Activated T-cell treated with anti-CD3 and anti-CD28 coated beads, Interleukin-2, amount 50 U/mL, for 72 hours (primary cell): ENCODE measurements around the gene TPI1. TPM values are rescaled to one million over a fixed set of nuclear protein-coding genes. Genes with fewer than 3 reads are reported as not detected.
"Not testable (repeated sequence)": the region's sequence is repeated elsewhere in the genome, so short reads cannot be mapped to it uniquely, and the experiment has no call there.

Experiments used
- ATAC-seq, 2 donors: fragments of 150-1000 bp; cut with Tn5 transposase; replicated peaks in 1 of 2; 2 replicates each; pipeline ENCODE4 v1.10.0; 2021; ENCODE audit warnings: moderate library complexity in 2 of 2, mild to moderate bottlenecking in 1 of 2
- DNase-seq, 2 donors: peaks; one replicate each; pipeline ENCODE4 v3.0.0; 2021 to 2022; ENCODE audit warnings: mixed read lengths in 1 of 2
- H3K27ac Mint-ChIP-seq: one replicate; pipeline ENCODE4 v1.8.0; 2022; ENCODE audit warnings: mild to moderate bottlenecking, moderate library complexity, mixed read lengths
- H3K27me3 Mint-ChIP-seq: one replicate; pipeline ENCODE4 v1.8.0; 2022; ENCODE audit warnings: low read depth, mixed read lengths
- H3K36me3 Mint-ChIP-seq, 2 donors: one replicate each; pipeline ENCODE4 v1.8.0; 2022; ENCODE audit warnings: mixed read lengths in 2 of 2, mild to moderate bottlenecking in 1 of 2; ENCODE audit not compliant: insufficient read depth in 2 of 2
- H3K4me1 Mint-ChIP-seq: one replicate; pipeline ENCODE4 v1.8.0; 2022; ENCODE audit warnings: low read depth, mixed read lengths
- H3K4me3 Mint-ChIP-seq, 2 donors: one replicate each; pipeline ENCODE4 v1.8.0; 2022; ENCODE audit warnings: mild to moderate bottlenecking in 2 of 2, mixed read lengths in 2 of 2, moderate library complexity in 2 of 2
- H3K9me3 Mint-ChIP-seq, 2 donors: one replicate each; pipeline ENCODE4 v1.8.0; 2022; ENCODE audit warnings: mixed read lengths in 2 of 2
- total RNA-seq, 2 donors: library from RNA; stranded (reverse); gene quantifications; one replicate each; pipeline ENCODE4 v1.2.3, GENCODE V29; 2022

Gene TPI1
- total RNA-seq, 2 donors from 2014 or later = 504 to 562 TPM

- ATAC-seq, H3K4me3 Mint-ChIP-seq, H3K27ac Mint-ChIP-seq, H3K36me3 Mint-ChIP-seq, H3K9me3 Mint-ChIP-seq, DNase-seq, H3K27me3 Mint-ChIP-seq: not testable (repeated sequence)
- peaks cover 31% of the 10 kb centered on the region for H3K4me1 Mint-ChIP-seq
Measured at GRCh38 chr12:6888794-6889193, 21.5 kb downstream of the TPI1 start.

GRCh38 chr12:6889775-6890573 is 22.6 kb downstream of the TPI1 start:
- H3K27ac Mint-ChIP-seq = peak overlapping the region; percentile 97
- H3K4me3 Mint-ChIP-seq = peak overlapping the region; percentile 79 to 91
- H3K36me3 Mint-ChIP-seq, H3K9me3 Mint-ChIP-seq, H3K27me3 Mint-ChIP-seq, ATAC-seq, DNase-seq: not testable (repeated sequence)
- H3K4me1 Mint-ChIP-seq = peaks cover 31% of the 10 kb centered on the region

DNA sequence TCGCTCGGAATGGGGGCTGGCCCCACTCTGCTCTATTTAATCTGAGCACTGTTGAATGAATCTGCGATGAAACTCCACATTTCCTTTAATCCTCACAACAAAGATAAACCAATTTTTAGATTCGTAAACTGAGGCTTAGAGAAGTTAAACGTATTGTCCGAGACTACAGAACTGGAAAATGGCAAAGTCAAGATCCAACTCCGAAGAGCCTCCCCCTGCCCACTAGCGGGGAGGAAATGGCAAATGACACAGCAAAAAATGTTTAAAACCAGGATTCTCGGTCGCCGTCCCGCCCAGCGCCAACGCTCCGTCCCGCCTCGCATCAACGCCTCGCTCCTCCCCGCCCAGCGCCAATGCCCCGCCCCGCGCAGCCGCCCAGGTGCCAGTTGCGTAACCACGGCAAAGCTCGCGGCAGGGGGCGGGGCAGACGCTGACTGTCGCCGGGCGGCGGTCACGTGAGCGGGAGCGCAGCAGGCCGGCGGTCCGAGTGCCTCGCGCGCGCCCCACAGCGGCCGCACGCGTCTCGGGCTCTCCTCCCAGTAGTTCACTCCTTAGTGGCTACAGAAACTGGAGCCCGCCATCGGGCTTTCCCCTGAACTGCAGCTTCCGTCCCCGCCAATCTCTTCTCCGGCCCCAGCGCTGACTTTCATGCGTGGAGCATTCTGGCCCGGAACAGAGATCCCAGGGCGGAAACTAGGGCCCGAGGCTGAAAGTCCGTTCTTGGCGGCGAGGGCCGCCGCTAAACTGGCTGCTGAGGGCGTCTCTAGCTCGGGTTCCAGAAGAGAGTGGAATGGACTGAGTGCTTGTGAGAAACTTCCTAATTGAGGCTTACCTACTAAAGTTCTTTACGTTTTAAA is 23.7 kb downstream of the TPI1 start:
- DNase-seq (peak; percentile 99 to 100), ATAC-seq (peak; percentile 96)
- H3K4me3 Mint-ChIP-seq = peak overlapping the region; percentile 79 to 91
- peak overlapping the region; percentile 97 for H3K27ac Mint-ChIP-seq
- peaks cover 31% of the 10 kb centered on the region for H3K4me1 Mint-ChIP-seq
- no peaks in the 10 kb centered on the region for H3K9me3 Mint-ChIP-seq
- H3K36me3 Mint-ChIP-seq = no peaks in the 10 kb centered on the region
- H3K27me3 Mint-ChIP-seq = no peaks in the 10 kb centered on the region

DNA sequence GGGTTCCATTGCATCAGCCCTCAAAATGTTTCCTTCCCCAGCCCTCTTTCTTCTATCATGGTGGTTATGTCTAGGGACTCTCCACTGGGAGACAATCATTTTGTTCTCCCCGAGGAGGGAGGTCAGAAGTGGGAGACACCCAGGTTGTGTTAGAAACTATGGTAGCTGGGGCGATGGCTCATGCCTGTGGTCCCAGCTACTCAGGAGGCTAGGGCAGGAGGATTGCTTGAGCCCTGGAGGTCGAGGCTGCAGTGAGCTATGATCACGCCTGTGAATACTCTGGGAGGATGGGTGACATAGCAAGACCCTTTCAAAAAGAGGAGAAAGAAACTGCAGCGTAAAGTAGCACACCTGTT is 24.3 kb downstream of the TPI1 start:
- peak overlapping the region; percentile 93 for H3K27ac Mint-ChIP-seq
- DNase-seq (no peak), ATAC-seq (peak; percentile 3 to 10)
- no peaks in the 10 kb centered on the region for H3K36me3 Mint-ChIP-seq
- H3K9me3 Mint-ChIP-seq = no peaks in the 10 kb centered on the region
- peaks cover 31% of the 10 kb centered on the region for H3K4me1 Mint-ChIP-seq
- H3K4me3 Mint-ChIP-seq = peak overlapping the region; percentile 79 to 91
- no peaks in the 10 kb centered on the region for H3K27me3 Mint-ChIP-seq

- not testable (repeated sequence) for ATAC-seq, H3K27me3 Mint-ChIP-seq, DNase-seq, H3K9me3 Mint-ChIP-seq, H3K36me3 Mint-ChIP-seq
- Mint-ChIP-seq H3K4me3 (peak overlapping the region; percentile 79 to 91), H3K4me1 (peaks cover 31% of the 10 kb centered on the region), H3K27ac (peak overlapping the region; percentile 69)
Measured at GRCh38 chr12:6892683-6893082, 25.4 kb downstream of the TPI1 start.

DNA sequence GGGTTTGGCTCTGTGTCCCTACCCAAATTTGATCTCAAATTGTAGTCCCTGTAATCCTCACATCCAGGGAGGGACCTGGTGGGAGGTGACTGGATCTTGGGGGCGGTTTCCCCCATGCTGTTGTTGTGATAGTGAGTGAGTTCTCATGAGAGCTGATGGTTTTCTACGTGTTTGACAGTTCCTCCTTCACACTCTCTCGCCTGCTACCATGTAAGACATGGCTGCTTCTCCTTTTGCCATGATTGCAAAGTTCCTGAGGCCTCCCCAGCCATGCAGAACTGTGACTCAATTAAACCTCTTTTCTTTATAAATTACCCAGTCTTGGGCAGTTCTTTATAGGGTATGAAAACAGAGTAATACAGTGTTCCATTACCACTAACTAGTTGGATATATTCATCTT is 27.0 kb downstream of the TPI1 start:
- Mint-ChIP-seq H3K9me3 (no peaks in the 10 kb centered on the region), H3K4me1 (peaks cover 32% of the 10 kb centered on the region), H3K27ac (no peak overlapping the region), H3K36me3 (no peaks in the 10 kb centered on the region), H3K27me3 (no peaks in the 10 kb centered on the region), H3K4me3 (no peak overlapping the region)
- DNase-seq = no peak
- no peak for ATAC-seq

GRCh38 chr12:6896846-6897435 is 29.6 kb downstream of the TPI1 start:
- H3K27ac Mint-ChIP-seq = no peak overlapping the region
- no peak for ATAC-seq
- no peaks in the 10 kb centered on the region for H3K36me3 Mint-ChIP-seq
- no peaks in the 10 kb centered on the region for H3K9me3 Mint-ChIP-seq
- no peak overlapping the region for H3K4me3 Mint-ChIP-seq
- peaks cover 22% of the 10 kb centered on the region for H3K4me1 Mint-ChIP-seq
- no peak for DNase-seq
- no peaks in the 10 kb centered on the region for H3K27me3 Mint-ChIP-seq

- ATAC-seq (no peak), DNase-seq (no peak)
- H3K27ac Mint-ChIP-seq = no peak overlapping the region
- no peaks in the 10 kb centered on the region for H3K9me3 Mint-ChIP-seq
- peaks cover 14% of the 10 kb centered on the region for H3K4me1 Mint-ChIP-seq
- no peak overlapping the region for H3K4me3 Mint-ChIP-seq
- no peaks in the 10 kb centered on the region for H3K36me3 Mint-ChIP-seq
- H3K27me3 Mint-ChIP-seq = no peaks in the 10 kb centered on the region
Measured at GRCh38 chr12:6899427-6899826, 32.1 kb downstream of the TPI1 start.

GRCh38 chr12:6899837-6900519 is 32.6 kb downstream of the TPI1 start:
- no peaks in the 10 kb centered on the region for H3K27me3 Mint-ChIP-seq
- no peak for DNase-seq
- H3K4me1 Mint-ChIP-seq = peaks cover 14% of the 10 kb centered on the region
- no peak overlapping the region for H3K4me3 Mint-ChIP-seq
- H3K36me3 Mint-ChIP-seq = no peaks in the 10 kb centered on the region
- no peak for ATAC-seq
- H3K9me3 Mint-ChIP-seq = no peaks in the 10 kb centered on the region
- no peak overlapping the region for H3K27ac Mint-ChIP-seq

DNA sequence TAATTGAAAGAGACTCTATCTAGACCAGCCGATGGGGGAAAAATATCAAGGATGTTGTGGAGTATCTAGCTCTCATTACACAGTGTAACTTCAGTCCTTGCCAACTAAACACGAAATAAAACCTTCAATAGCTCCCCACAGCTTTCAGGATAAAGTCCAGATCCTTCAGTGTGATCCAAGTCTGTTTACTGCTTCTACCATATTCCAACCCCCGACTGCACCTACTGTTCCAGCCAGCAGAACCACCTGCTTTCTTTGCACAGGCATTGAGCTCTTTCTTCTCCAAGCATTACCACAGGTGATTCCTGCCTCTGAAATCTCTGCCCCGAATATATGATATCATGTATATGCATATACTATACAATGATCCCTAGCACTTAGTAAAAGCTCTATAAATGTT is 35.1 kb downstream of the TPI1 start:
- ATAC-seq (no peak), DNase-seq (no peak)
- Mint-ChIP-seq H3K36me3 (no peaks in the 10 kb centered on the region), H3K4me3 (no peak overlapping the region), H3K4me1 (peaks cover 14% of the 10 kb centered on the region), H3K27ac (no peak overlapping the region), H3K27me3 (no peaks in the 10 kb centered on the region), H3K9me3 (no peaks in the 10 kb centered on the region)

GRCh38 chr12:6903722-6904121 is 36.4 kb downstream of the TPI1 start:
- Mint-ChIP-seq H3K27ac (no peak overlapping the region), H3K36me3 (no peaks in the 10 kb centered on the region), H3K27me3 (no peaks in the 10 kb centered on the region), H3K9me3 (no peaks in the 10 kb centered on the region), H3K4me1 (peaks cover 14% of the 10 kb centered on the region), H3K4me3 (no peak overlapping the region)
- ATAC-seq = no peak
- DNase-seq = no peak

DNA sequence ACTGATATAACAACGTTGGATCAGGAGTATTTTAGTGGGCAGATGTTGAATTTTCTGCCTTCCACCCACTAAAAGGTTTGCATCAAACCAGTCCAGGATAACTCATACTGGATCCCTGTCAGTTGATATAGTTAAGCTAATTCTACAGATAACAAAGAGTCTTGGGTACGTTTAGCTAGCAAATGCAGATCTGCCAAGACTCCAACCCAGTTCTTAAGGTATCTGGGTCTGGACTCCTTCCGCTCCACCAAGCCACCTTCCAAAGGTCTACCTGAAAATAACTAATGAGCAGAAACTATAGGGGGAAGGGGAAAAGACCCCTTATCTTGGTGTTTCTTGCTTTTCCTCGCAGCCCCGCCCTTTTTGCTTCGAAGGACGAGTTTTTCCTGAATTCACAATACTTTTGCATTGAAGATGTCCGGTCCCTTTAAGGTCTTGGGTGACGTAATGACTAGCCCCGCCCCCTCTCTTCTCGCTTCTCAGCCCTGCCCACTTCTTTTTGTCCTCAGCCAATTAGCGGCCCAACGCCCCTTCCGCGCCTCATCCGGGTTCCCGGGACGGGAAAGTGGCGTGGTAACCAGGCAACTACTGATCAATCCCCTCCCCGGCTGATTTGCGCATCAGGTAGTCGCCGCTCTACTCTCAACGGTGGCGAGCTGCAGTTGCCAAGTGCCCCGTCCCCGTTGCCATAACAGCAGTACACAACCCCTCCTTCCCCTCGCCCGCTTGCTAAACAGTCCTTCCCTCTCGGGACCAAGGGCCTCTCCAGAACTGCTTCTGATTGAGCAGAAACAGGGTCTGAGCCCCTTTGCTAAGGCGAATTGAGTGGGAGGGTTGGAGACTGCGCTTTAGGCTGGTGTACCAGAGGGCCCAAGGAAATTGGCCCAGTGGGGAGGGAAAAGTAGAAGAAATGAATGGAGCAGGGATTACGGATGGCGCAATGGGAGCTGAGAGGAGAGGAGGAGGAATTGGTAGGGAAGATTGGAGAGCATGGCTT is 37.2 kb downstream of the TPI1 start, which contains the start of gene LRRC23:
TSS of gene LRRC23 (plus strand) at position 543 of the 997 bp plus-strand sequence. CDS start 812 bp downstream, outside the sequence.
- H3K36me3 Mint-ChIP-seq = no peaks in the 10 kb centered on the region
- no peaks in the 10 kb centered on the region for H3K27me3 Mint-ChIP-seq
- peaks cover 10% of the 10 kb centered on the region for H3K4me1 Mint-ChIP-seq
- no peaks in the 10 kb centered on the region for H3K9me3 Mint-ChIP-seq
- ATAC-seq (peak; percentile 95 to 98), DNase-seq (peak; percentile 97 to 98)
- H3K27ac Mint-ChIP-seq = no peak within 1 kb of the TSS
- H3K4me3 Mint-ChIP-seq = no peak within 1 kb of the TSS
